Erythroblast (primary cell): ENCODE data around the gene S100A1.

Experiments
- DNase-seq, 2 experiments: peaks; one replicate each; lab custom pipeline; 2025; lab: John Stamatoyannopoulos, UW
- GATA1 ChIP-seq: IDR thresholded peaks from 2 replicates; pipeline ENCODE4 v1.6.1; 2011; ENCODE audit warnings: low read depth, mild to moderate bottlenecking, control low read depth, low read length, moderate library complexity
- POLR2A ChIP-seq: IDR thresholded peaks from 2 replicates; pipeline ENCODE4 v1.6.1; 2011; ENCODE audit warnings: mild to moderate bottlenecking, low read length

The S100A1 gene

DNA sequence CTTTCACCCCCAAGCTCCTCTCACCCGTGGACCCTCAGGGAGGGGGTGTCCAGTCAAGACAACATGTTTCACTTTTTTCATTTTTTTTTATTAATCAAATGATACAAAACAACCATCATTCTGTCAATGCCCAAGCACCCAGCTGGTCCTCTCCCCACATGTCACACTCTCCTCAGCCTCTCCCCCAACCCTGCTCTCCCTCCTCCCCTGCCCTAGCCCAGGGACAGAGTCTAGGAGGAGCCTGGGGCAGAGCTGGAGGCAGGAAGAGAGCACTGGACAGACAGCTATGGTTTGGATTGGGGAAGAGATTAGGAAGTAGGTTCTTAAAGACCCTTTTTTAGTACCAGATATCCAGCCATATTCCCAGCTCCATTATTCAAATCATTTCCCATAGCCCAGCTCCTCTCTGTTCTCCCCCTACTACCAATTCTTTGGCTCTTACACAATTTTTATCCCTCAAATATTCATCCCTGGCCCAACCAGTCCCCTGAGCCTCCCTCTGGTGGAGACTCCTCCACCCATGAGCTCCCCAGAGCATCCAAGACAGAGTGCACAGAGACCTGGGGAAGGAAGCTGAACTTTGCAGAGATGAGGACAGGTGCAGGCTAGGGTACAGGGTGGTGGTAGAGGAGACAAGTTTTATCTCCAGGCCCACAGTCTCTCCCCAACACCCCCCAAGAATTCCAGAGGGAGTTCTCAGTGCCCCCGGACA lies 13.9 kb upstream of the S100A1 start:
- DNase-seq = no peak
- TF ChIP-seq GATA1 = no peak

GRCh38 chr1:153614906-153615305 lies 13.3 kb upstream of the S100A1 start:
- TF ChIP-seq POLR2A (no peak), GATA1 (no peak)
- no peak for DNase-seq

DNA sequence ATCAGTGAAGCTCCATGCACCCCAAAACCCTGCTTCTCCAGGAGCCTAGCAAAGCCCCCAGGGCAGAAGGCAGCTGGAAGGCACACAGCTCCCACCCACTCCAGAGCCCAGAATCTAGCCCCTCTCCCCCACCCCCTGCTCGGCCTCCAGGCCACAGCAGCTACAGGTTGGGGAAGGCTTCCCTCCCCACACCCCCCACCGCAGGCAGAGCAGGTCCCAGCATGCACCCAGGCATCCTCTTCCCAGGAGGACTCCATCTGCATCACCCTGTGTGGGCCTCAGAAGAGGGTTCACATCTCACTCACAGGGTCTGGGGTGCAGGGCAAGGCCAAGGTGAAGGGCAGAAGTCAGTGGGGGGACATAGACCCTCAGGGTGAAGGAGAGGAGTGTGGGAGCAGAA lies 12.8 kb upstream of the S100A1 start:
- TF ChIP-seq POLR2A (no peak), GATA1 (no peak)
- no peak for DNase-seq

DNA sequence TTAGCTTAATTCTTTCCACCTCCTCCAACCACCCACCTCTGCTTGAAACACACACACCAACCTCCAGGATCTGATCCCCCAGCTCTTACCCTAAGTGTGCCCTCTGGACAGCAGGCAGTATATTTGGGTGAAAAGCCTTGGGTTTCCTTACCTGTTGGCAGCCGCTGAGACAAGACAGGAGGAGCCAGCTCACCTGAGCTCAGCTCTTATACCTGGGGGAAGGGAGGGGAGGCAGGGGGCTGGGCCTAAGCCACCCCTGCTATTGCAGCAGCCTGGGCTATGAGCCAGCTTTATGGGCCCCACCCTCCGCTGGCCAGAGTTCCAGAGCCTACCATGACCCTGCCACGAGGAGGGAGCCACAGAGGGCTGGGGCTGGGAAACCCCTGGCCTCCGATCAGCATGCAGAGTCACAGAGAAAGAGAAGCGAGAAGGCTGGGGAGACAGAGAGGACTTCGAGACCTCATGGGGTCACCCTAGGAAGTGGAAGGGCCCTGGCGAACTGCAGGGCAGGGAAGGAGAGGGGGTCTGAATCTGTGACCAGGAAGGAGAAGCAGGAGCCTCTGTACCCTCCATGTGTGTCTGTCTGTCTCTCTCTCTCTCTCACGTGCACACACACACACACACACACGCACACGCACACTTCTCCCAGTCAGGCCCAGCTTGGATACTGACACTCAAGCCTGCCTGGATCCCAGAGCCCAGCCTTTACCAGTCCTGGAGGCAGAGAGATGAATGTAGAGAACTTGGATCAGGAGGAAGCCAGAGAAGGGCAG lies 11.9 kb upstream of the S100A1 start, which contains the start of gene S100A14:
Gene S100A14, minus strand, starts transcription at position 182 of the 773 bp plus-strand sequence. CDS start 467 bp downstream, outside the sequence.
- peak; percentile 68 to 82 for DNase-seq
- TF ChIP-seq GATA1 (no peak), POLR2A (no peak)

- no peak for DNase-seq
- TF ChIP-seq GATA1 (no peak), POLR2A (no peak)
Measured at GRCh38 chr1:153616917-153617311, 11.3 kb upstream of the S100A1 start.

DNA sequence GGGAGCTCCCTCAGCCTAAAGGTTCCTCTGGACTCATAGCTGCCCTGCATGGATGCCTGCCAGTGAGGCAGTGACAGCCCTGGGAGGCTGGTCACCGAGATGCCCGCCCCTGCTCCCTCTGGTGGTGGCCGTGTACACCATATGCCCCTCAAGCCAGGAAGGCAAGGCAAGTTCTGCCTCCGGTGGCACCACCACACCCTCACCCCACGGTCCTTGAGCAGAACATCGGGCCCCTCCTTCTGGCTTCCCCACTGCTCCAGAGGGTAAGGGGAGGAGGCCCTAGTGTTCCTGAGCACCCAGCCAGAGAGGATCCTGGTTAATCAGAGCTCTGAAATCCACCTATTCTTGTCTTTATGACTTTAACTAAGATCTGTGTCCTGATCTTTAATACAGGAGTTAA lies 10.6 kb upstream of the S100A1 start:
- TF ChIP-seq POLR2A (no peak), GATA1 (no peak)
- peak; percentile 82 to 87 for DNase-seq

DNA sequence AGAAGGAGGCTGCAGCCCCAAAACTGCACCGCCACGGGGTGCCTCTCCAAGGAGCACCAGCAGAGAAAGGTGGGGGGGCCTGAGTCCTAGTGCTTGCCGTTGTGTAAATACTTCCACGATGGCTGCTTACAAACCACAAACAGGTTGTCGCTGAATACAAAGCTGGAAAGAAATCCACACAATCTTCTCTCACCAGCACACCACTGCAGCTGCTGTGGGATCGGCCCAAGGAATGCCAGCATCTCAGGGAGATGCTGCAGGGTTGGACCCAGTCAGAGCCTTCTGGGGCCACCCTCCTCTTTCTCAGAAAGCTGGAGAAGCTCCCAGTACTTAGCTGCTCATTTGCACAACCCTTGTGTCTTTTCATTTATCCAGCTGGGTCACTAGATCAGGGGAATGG lies 9.1 kb upstream of the S100A1 start:
- no peak for TF ChIP-seq POLR2A
- no peak for TF ChIP-seq GATA1
- no peak for DNase-seq

DNA sequence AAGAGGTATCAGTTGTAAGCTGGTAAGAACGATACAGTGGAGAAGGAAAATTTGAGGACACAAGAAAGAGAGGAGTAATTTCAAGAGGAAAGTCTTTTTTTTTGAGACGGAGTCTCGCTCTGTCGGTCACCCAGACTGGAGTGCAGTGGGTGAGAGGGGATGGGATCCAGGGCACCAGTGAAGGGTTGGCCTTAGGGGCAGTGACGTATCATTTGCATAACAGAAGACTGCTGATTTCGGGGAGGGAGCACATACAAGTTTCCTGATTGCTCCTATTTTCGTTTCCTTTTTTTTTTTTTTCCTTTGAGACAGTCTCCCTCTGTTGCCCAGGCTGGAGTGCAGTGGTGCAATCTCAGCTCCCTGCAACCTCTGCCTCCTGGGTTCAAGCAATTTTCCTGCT lies 5.1 kb upstream of the S100A1 start:
- no peak for DNase-seq
- TF ChIP-seq GATA1 (no peak), POLR2A (no peak)

DNA sequence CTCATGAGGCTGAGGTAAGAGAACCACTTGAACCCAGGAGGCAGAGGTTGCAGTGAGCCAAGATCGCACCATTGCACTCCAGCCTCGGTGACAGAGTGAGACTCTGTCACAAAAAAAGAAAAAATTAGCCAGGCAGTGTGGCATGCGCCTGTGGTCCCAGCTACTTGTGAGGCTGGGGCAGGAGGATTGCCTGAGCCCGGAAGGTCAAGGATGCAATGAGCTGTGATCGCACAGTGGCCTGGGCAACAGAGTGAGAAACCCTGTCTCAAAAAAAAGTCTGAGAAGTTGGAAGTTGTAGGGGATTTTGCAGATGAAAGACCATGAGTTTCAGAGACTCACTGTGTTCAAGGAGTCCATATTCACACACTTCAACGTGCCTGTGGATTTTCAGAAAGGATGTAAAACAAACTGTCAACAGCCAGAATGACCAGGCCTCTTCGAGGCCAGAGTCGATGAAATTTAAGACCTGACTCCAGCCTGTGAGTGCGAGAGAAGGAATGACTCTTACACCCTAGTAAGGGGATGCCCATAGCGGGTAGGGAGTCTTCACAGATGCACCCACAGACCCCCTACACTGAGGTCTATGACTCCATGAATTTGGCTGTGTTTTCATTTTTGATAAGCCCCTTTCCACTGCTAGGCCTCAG lies 3.1 kb upstream of the S100A1 start:
- TF ChIP-seq POLR2A (no peak), GATA1 (no peak)

GRCh38 chr1:153626477-153626903 lies 1.7 kb upstream of the S100A1 start:
- no peak for DNase-seq
- TF ChIP-seq POLR2A (no peak), GATA1 (no peak)

More for the DNA sequence above, 3.1 kb upstream of the S100A1 start:
- no peak for DNase-seq

GRCh38 chr1:153626904-153627714 lies 1.1 kb upstream of the S100A1 start, which contains the start of gene S100A13:
S100A13 (minus strand) TSS chr1:153627505; CDS start chr1:153626472, 1,033 bp downstream.
- TF ChIP-seq GATA1 (no peak), POLR2A (no peak)

GRCh38 chr1:153628638-153629342 lies 556 bp downstream of the S100A1 start:
- no peak for DNase-seq
- TF ChIP-seq GATA1 (no peak), POLR2A (no peak)

More at GRCh38 chr1:153626904-153627714, 1.1 kb upstream of the S100A1 start, which contains the start of gene S100A13:
- DNase-seq = peak; percentile 62 to 77

DNA sequence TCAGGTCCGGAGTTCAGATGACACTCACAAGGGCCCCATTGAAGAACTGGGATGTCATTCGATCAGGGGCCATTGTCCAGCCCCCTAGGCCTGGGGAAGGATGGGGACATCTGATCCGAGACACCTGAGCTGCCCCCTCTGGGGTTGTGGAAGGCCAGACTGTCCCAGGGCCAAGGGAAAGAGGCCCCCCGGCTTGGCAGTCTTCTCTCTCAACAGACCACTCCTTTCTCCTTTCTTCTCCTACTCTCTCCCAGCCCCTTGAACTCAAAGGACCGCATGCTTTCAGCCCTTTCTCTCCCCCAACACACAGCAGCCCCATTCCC lies 1.1 kb downstream of the S100A1 start:
- TF ChIP-seq POLR2A (no peak), GATA1 (no peak)
- no peak for DNase-seq
